ENCODE measurements around the gene YPEL1.
A peak's percentile ranks its signal among the peaks of the same experiment; 100 is the strongest.
"Not testable (repeated sequence)": the region's sequence is repeated elsewhere in the genome, so short reads cannot be mapped to it uniquely, and the experiment has no call there.

YPEL1 gene

GRCh38 chr22:21736084-21736642 lies 569 bp upstream of the YPEL1 start:
- Histone ChIP-seq H3K4me1 (ENCODE audit: low read depth, poor library complexity, severe bottlenecking) (peaks cover 10% of the 10 kb centered on the region), H3K79me2 (ENCODE audit: insufficient read depth, low read depth) (no peaks in the 10 kb centered on the region), H3K36me3 (ENCODE audit: insufficient read depth) (no peaks in the 10 kb centered on the region), H3K4me3 (IDR thresholded peaks at IDR 0.05; ENCODE audit: insufficient read depth, low read depth, low read length) (no peak overlapping the region), H3K4me2 (no peak overlapping the region), H3K27ac (no peak overlapping the region), H4K20me1 (ENCODE audit: insufficient read depth) (no peaks in the 10 kb centered on the region), H2AFZ (ENCODE audit: low read depth) (no peak overlapping the region), H3K9ac (no peak overlapping the region), H3K27me3 (ENCODE audit: insufficient read depth, low read depth) (no peaks in the 10 kb centered on the region)
- no peak for TF ChIP-seq CTCF (conservative IDR thresholded peaks at IDR 0.05; ENCODE audit: low read depth, low read length)

GRCh38 chr22:21734540-21735199 lies 924 bp downstream of the YPEL1 start:
- H2AFZ ChIP-seq (ENCODE audit: low read depth) = peak overlapping the region; percentile 95

GRCh38 chr22:21731503-21731902 lies 4.1 kb downstream of the YPEL1 start:
- Histone ChIP-seq H3K4me1 (ENCODE audit: low read depth, poor library complexity, severe bottlenecking) (peaks cover 17% of the 10 kb centered on the region), H2AFZ (ENCODE audit: low read depth) (no peak overlapping the region), H3K4me2 (no peak overlapping the region), H3K36me3 (ENCODE audit: insufficient read depth) (no peaks in the 10 kb centered on the region), H3K27ac (no peak overlapping the region), H3K9ac (no peak overlapping the region), H4K20me1 (ENCODE audit: insufficient read depth) (no peaks in the 10 kb centered on the region), H3K27me3 (ENCODE audit: insufficient read depth, low read depth) (no peaks in the 10 kb centered on the region), H3K79me2 (ENCODE audit: insufficient read depth, low read depth) (no peaks in the 10 kb centered on the region), H3K4me3 (IDR thresholded peaks at IDR 0.05; ENCODE audit: insufficient read depth, low read depth, low read length) (no peak overlapping the region)
- TF ChIP-seq CTCF (conservative IDR thresholded peaks at IDR 0.05; ENCODE audit: low read depth, low read length) = no peak

More at GRCh38 chr22:21734540-21735199, 924 bp downstream of the YPEL1 start:
- no peaks in the 10 kb centered on the region for H4K20me1 ChIP-seq (ENCODE audit: insufficient read depth)
- H3K4me2 ChIP-seq = peak overlapping the region; percentile 97
- peak overlapping the region; percentile 67; the same call in 1 of the 2 replicates for H3K9ac ChIP-seq
- H3K36me3 ChIP-seq (ENCODE audit: insufficient read depth) = no peaks in the 10 kb centered on the region
- H3K4me1 ChIP-seq (ENCODE audit: low read depth, poor library complexity, severe bottlenecking) = peaks cover 10% of the 10 kb centered on the region
- peak overlapping the region; percentile 80 for H3K27ac ChIP-seq
- H3K79me2 ChIP-seq (ENCODE audit: insufficient read depth, low read depth) = no peaks in the 10 kb centered on the region
- no peaks in the 10 kb centered on the region for H3K27me3 ChIP-seq (ENCODE audit: insufficient read depth, low read depth)
- H3K4me3 ChIP-seq (IDR thresholded peaks at IDR 0.05; ENCODE audit: insufficient read depth, low read depth, low read length) = no peak overlapping the region
- no peak for TF ChIP-seq CTCF (conservative IDR thresholded peaks at IDR 0.05; ENCODE audit: low read depth, low read length)

- Histone ChIP-seq H2AFZ (ENCODE audit: low read depth) (no peak overlapping the region), H3K27me3 (ENCODE audit: insufficient read depth, low read depth) (no peaks in the 10 kb centered on the region), H3K79me2 (ENCODE audit: insufficient read depth, low read depth) (no peaks in the 10 kb centered on the region), H3K4me1 (ENCODE audit: low read depth, poor library complexity, severe bottlenecking) (peaks cover 23% of the 10 kb centered on the region), H3K27ac (no peak overlapping the region), H3K4me3 (IDR thresholded peaks at IDR 0.05; ENCODE audit: insufficient read depth, low read depth, low read length) (no peak overlapping the region), H3K4me2 (no peak overlapping the region), H3K9ac (no peak overlapping the region), H3K36me3 (ENCODE audit: insufficient read depth) (no peaks in the 10 kb centered on the region), H4K20me1 (ENCODE audit: insufficient read depth) (no peaks in the 10 kb centered on the region)
- no peak for TF ChIP-seq CTCF (conservative IDR thresholded peaks at IDR 0.05; ENCODE audit: low read depth, low read length)
Measured at GRCh38 chr22:21730535-21731308, 4.9 kb downstream of the YPEL1 start.

GRCh38 chr22:21729184-21729583 lies 6.4 kb downstream of the YPEL1 start:
- not testable (repeated sequence) for H3K27ac ChIP-seq; H3K4me2 ChIP-seq; H3K4me3 ChIP-seq (IDR thresholded peaks at IDR 0.05; ENCODE audit: insufficient read depth, low read depth, low read length); H3K27me3 ChIP-seq (ENCODE audit: insufficient read depth, low read depth); H2AFZ ChIP-seq (ENCODE audit: low read depth); H3K9ac ChIP-seq; H3K79me2 ChIP-seq (ENCODE audit: insufficient read depth, low read depth); H4K20me1 ChIP-seq (ENCODE audit: insufficient read depth); H3K36me3 ChIP-seq (ENCODE audit: insufficient read depth)
- H3K4me1 ChIP-seq (ENCODE audit: low read depth, poor library complexity, severe bottlenecking) = peaks cover 17% of the 10 kb centered on the region

Measured in KMS-11 (cell line).